Kidney glomerular epithelial cell (primary cell): ENCODE results near the gene CLRN3.

Source experiments
- DNase-seq: peaks from one replicate; lab custom pipeline; 2025; lab: John Stamatoyannopoulos, UW

CLRN3 gene

GRCh38 chr10:127899766-127900387 is 7.1 kb upstream of the CLRN3 start:
- DNase-seq: no peak

GRCh38 chr10:127897177-127897576 is 4.4 kb upstream of the CLRN3 start:
- DNase-seq: no peak

DNA sequence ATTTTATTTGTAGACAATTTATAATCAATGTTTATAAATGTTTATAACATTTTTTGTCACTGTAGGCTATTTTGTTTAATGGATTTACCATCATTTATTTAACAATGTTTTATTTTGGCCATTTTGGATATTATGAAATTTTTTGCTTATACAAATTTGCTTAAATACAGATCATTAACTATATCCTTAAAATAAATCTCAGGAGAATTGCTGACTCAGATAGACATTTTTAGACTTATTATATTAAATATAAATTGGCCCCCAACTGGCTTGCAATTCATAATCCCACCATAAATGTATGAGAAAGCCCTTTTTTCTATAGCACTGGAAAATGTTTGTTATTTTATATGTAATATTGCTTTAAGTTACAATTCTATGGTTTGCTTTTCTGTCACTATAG is 3.8 kb upstream of the CLRN3 start:
- no peak for DNase-seq

- DNase-seq: no peak
Measured at GRCh38 chr10:127894146-127894545, 1.4 kb upstream of the CLRN3 start.

DNA sequence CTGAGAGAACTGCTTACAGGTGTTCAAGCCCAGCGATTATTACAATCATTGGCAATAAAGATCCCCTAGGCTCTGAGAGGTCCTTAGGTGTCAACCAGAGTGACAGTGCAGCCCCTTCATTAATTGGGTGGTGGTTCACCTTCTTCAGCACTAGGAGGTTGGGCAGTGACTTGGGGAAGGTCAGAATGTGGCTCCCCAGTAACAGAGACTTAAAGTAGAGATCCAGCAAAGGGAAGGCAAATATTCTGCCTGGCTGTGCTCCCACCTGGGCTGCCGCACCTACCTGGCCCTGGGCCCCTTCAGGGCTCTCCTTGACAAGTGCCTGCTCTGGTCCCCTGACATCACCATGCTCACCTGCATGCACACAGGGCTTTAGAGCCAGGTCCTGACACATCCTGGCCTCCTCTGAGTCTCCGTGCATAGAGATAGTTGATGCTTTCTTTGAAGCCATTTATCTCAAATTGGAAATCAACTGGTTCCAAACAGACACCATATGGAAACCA is 1.9 kb downstream of the CLRN3 start:
- no peak for DNase-seq

DNA sequence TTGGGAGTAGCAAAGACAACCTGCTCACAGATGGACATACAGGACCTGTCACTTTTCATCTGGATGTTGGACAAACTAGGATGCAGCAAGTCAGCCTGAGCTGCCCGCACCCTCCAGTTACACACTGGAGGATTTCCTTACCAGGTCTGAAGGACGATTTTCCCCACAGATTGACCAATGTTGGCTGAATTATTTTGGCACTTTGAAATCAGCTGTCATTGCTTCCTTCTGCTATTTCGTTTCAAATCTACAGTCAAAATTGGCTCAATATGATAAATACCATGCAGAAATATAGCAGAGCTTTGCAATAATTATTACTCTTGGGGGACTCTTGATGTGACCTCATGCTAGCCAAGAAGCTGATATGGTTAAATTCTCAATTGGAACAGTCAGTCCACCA is 2.5 kb downstream of the CLRN3 start:
- DNase-seq: no peak

DNA sequence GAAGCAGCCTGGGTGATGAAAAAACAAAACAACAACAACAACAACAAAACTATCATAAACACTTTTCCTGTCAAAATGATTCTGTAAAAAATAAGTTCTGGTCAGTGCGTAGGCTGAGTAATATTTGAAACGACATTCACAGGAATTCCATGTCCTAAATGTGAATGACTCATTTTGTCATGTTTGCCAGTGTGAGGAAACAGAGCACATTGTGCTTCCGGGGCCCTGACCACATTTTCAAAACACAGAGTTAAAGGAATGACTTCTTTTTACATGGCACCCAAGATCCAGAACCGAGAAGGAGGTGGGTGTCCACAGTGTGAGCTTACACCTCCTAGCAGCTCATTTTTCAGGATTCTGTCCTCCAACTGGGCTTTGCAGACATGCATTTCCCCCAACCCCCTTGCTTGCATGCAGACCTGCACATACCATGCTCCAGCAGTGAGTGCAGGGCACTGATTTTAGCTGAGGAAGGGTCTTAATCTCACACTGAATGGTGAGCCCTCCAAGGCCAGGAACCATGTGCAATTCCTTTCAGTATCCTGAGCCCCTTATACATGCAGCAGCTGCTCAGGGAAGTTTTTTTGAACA is 3.0 kb downstream of the CLRN3 start:
- DNase-seq: no peak

- no peak for DNase-seq
Measured at GRCh38 chr10:127888521-127889312, 4.0 kb downstream of the CLRN3 start.

- DNase-seq: no peak
Measured at GRCh38 chr10:127887541-127888415, 5.0 kb downstream of the CLRN3 start.

DNA sequence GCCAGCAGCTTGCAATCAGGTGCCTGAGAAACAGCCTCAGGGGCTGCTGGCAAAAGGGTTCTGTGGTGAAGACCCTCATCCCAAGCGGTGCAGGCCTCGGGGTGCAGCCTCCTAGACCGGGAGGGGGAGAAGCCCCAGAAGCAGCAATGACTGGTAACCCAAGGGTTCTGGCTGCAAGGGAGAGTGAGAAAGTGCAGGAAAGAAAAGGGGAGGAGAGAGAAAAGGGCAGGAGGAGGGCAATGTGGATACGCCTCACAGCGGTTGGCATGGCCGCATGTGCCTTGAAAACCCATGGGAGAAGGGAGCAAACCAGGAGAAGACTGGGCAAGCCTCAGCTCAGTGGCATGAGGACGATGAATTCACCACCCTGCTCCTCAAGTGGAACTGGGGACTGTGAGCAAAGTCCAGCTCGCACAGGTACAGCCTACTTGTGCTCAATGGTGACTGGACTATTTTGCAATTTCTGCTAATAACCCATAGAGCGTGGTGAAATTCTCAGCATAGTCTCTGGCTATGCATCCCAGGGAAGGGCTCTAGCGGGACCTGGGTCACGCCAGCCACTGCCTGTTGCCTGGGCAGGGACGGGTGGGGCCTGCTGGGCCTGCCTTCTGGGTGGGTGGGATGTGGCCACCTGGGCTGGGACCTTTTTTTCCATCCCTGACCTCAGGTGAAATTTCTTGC is 6.2 kb downstream of the CLRN3 start:
- DNase-seq: no peak

DNA sequence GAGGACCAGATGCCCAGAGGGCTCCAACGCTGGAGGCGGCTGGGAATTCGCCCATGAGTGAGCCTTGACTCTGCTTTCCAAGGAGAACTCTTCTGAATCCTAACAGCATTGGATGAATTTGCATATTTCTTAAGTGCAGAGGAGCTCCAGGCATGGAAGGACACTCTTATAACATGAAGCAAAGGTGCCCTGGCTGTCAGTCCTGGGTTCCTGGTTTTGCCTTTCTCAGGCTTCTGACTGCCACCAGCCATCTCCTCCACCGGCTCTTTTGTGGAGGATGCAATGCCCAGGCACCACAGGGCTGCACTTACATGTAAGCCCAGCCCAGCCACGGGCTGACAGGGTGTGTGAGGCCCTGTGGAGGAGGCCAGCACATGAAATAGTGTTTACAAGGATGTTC is 8.2 kb downstream of the CLRN3 start:
- no peak for DNase-seq

GRCh38 chr10:127883516-127883915 is 9.2 kb downstream of the CLRN3 start:
- no peak for DNase-seq

GRCh38 chr10:127882801-127883459 is 9.8 kb downstream of the CLRN3 start:
- no peak for DNase-seq

DNA sequence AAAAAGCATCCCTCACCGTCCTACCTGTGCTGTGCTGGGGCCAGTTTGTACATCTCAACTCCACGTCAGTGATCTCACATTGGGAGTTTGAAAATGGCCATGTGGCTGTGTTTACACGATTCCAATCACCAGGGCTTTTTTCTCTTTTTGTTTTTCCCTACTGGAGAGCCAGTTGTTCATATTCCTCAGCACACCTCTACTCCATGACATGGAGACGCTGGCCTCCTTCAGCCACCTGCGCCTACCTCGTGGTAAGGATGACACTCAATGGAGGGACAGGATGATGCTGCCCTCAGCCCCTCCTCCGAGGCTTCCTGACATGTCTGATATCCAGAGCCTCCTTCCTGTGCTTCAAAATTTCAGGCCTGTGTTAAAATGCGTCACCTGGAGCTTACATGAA is 10.3 kb downstream of the CLRN3 start:
- no peak for DNase-seq

- no peak for DNase-seq
Measured at GRCh38 chr10:127881262-127881661, 11.5 kb downstream of the CLRN3 start.

DNA sequence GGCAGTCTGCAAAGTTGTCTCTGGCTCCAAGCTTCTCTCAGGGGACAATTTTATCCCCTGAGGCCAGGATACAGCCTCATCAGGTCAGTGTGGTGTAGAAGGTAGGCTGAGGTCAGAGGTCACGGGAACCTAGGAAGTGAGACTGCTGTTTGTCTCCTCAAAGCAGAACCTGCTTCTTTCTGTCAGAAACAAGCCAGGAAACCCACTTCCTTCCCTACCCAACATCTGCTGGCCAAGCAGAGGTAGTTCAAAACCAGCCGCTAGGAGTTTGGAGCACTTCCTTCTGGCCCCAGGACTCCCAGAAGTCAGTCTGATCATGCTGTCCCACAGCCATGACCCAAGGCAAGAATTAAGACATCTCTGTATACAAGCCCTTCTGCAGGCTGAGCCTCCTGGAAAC is 12.2 kb downstream of the CLRN3 start:
- DNase-seq: no peak

GRCh38 chr10:127878475-127879055 is 14.2 kb downstream of the CLRN3 start:
- DNase-seq: no peak

- no peak for DNase-seq
Measured at GRCh38 chr10:127877699-127878098, 15.0 kb downstream of the CLRN3 start.

GRCh38 chr10:127877116-127877515 is 15.6 kb downstream of the CLRN3 start:
- DNase-seq: no peak

DNA sequence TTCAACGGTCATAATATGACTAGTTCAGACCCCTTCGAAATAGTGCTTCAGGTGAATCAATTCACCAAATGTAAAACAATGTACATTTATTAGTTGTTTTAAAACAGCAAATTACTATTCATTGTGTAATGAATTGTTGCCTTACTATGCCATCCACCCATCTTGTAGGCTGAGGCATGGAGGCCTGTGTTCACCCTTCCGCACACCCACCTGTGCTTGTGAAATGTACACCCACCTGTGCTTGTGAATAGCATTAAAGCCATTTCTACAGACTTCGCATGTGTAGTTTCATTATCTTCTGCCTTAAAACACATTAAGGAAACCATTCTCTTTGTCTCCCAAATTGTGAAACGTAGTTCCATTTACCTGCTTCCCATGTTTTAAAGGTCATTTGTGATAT is 16.8 kb downstream of the CLRN3 start:
- DNase-seq: no peak

GRCh38 chr10:127875449-127875765 is 17.3 kb downstream of the CLRN3 start:
- no peak for DNase-seq
